Measurements from ENCODE around the gene PRDM1. TPM values are rescaled to one million over a fixed set of nuclear protein-coding genes. Genes with fewer than 3 reads are reported as not detected.

PRDM1 gene
- total and polyA plus RNA-seq, 12 donors = 0.32 to 11.2 (median 1.9) TPM

DNA sequence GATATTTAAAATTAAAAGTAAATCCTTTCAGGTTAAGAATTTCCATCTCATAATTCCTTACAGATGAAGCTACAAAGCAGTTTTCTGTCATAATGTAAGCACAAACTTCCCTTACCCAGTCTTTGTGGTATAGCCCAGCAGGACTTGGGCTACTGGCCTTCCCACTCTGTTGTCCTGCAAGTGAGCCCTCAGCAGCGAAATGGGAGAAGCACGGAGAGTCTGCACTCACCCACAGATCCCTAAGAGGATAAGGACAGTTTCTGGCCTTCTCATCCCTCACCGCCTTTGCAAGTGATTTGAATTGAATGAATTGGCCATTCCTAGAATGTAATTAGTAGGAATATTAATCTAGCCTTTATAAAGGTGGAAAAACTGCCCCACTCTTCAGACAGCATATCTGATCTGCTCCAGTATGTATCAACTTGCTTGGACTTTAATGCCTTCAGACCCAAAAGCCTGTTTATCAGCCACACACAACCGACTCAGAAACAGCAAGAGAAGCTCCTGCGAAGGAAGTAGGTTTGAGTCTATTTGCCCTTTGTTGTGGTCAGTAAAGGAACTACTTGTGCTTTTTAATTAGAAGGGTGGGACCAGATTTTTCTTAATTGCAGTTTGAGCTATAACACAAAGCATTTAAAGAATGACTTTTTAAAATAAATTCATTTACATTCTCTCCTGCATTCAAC lies 29.9 kb upstream of the PRDM1 start:
- Histone ChIP-seq H3K4me1 (no peaks in the 10 kb centered on the region), H3K27me3 (peaks cover 0 to 18% (median 8%) of the 10 kb centered on the region in 7 donors), H3K36me3 (no peaks in the 10 kb centered on the region), H3K9me3 (no peaks in the 10 kb centered on the region), H3K4me3 (no peak overlapping the region), H3K27ac (no peak overlapping the region)
- ATAC-seq (no peak), DNase-seq (no peak)
- no peak for TF ChIP-seq CTCF (IDR thresholded peaks at IDR 0.05)
- 68 to 73% methylated on average over 5 of the region's 5 CpGs for WGBS, 2 donors
- intact Hi-C loops (cut with DNase I) = no loop called here

DNA sequence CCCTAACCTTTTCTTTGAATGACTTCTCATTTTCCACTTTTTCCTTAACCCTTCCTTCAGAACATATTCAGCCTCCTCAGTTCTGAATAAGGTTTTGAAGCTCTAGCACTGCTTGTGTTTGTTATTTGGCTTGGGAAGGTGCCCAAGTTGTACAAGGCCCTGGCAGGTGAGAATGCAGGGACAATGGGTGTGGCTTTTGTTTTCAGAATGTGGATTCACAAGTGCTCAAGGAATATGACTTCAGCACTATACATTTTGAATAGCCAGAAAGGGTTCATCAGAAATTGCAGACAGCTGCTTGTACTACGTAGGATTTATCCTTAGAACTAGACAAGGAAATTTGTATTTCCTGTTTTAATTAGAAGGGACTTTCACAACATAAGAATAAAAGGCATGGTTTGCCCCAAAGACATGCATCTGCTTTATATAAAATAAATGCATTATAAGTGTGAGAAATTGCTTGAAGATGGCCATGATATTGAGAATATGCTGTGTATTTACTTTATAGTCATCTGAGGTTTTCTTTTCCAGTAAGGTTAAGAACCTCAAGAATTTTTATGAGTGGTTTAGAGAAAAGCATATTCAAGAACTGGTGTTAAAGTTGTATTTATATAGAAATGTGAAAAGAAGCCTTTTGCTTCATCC lies 29.3 kb upstream of the PRDM1 start:
- Histone ChIP-seq H3K27ac (no peak overlapping the region), H3K9me3 (no peaks in the 10 kb centered on the region), H3K4me1 (no peaks in the 10 kb centered on the region), H3K27me3 (peaks cover 0 to 19% (median 12%) of the 10 kb centered on the region in 7 donors), H3K4me3 (no peak overlapping the region), H3K36me3 (no peaks in the 10 kb centered on the region)
- 52 to 58% methylated on average over 1 of the region's 1 CpG for WGBS, 2 donors
- TF ChIP-seq CTCF (IDR thresholded peaks at IDR 0.05) = no peak
- intact Hi-C loops (cut with DNase I) = no loop called here
- ATAC-seq = no peak
- no peak for DNase-seq

- no peak for DNase-seq
- no peaks in the 10 kb centered on the region for H3K9me3 ChIP-seq
- peaks cover 0 to 28% (median 7%) of the 10 kb centered on the region in 7 donors for H3K27me3 ChIP-seq
- no peak overlapping the region for H3K4me3 ChIP-seq
- H3K4me1 ChIP-seq = peaks cover 0 to 8% (median 0%) of the 10 kb centered on the region in 9 donors
- WGBS, 2 donors = 74 to 76% methylated on average over 2 of the region's 2 CpGs
- intact Hi-C loops (cut with DNase I) = no loop called here
- no peak for ATAC-seq
- no peak overlapping the region for H3K27ac ChIP-seq
- no peaks in the 10 kb centered on the region for H3K36me3 ChIP-seq
- no peak for TF ChIP-seq CTCF (IDR thresholded peaks at IDR 0.05)
Measured at GRCh38 chr6:106059331-106059730, 26.8 kb upstream of the PRDM1 start.

GRCh38 chr6:106060167-106060566 lies 26.0 kb upstream of the PRDM1 start:
- no peak for TF ChIP-seq CTCF (IDR thresholded peaks at IDR 0.05)
- no peak overlapping the region for H3K27ac ChIP-seq
- no peaks in the 10 kb centered on the region for H3K9me3 ChIP-seq
- no peak overlapping the region for H3K4me3 ChIP-seq
- H3K36me3 ChIP-seq = no peaks in the 10 kb centered on the region
- DNase-seq (no peak), ATAC-seq (no peak)
- 64 to 73% methylated on average over 3 of the region's 3 CpGs for WGBS, 2 donors
- peaks cover 0 to 28% (median 7%) of the 10 kb centered on the region in 7 donors for H3K27me3 ChIP-seq
- peaks cover 0 to 9% (median 0%) of the 10 kb centered on the region in 9 donors for H3K4me1 ChIP-seq
- intact Hi-C loops (cut with DNase I) = no loop called here

Data from heart right ventricle (tissue), 16 donors.